Activated CD8-positive, alpha-beta memory T cell treated with anti-CD3 and anti-CD28 coated beads for 36 hours (primary cell): ENCODE measurements around the gene ASMT. TPM values are rescaled to one million over a fixed set of nuclear protein-coding genes. Genes with fewer than 3 reads are reported as not detected.
"Not testable (repeated sequence)": the region's sequence is repeated elsewhere in the genome, so short reads cannot be mapped to it uniquely, and the experiment has no call there.

Experiments used
- CTCF ChIA-PET: fragments of 350-600 bp; sonication (Branson Sonifier 250); formaldehyde crosslinking; loops from one replicate; lab custom pipeline; 2021; ENCODE audit warnings: antibody characterized with exemption; lab: Charles Lee
- POLR2A ChIA-PET: fragments of 350-600 bp; sonication (Branson Sonifier 250); formaldehyde crosslinking; loops from one replicate; lab custom pipeline; 2021; ENCODE audit warnings: antibody characterized with exemption; lab: Charles Lee
- total RNA-seq, 2 experiments: library from RNA; stranded (reverse); gene quantifications; one replicate each; pipeline ENCODE4 v1.2.3, GENCODE V29; 2021

ASMT gene
- 1 to 10 TPM; 2.9 to 3.3 TPM for total RNA-seq

- ChIA-PET POLR2A (no interaction called here), CTCF (no interaction called here)
Measured at GRCh38 chrX:1614927-1615326, at the start of gene ASMT. Gene ASMT (plus strand): TSS chrX:1615059. CDS start chrX:1615200, 141 bp downstream.

GRCh38 chrX:1574181-1574580, 40.7 kb upstream of the ASMT start:
- POLR2A ChIA-PET, CTCF ChIA-PET: not testable (repeated sequence)

GRCh38 chrX:1576201-1576992, 38.5 kb upstream of the ASMT start:
- ChIA-PET CTCF (no interaction called here), POLR2A (no interaction called here)

GRCh38 chrX:1577845-1578244, 37.0 kb upstream of the ASMT start:
- POLR2A ChIA-PET, result no interaction called here
- CTCF ChIA-PET, result no interaction called here

GRCh38 chrX:1578511-1579173, 36.2 kb upstream of the ASMT start:
- POLR2A ChIA-PET, result no interaction called here
- CTCF ChIA-PET, result no interaction called here

GRCh38 chrX:1581132-1581531, 33.7 kb upstream of the ASMT start:
- POLR2A ChIA-PET, result no interaction called here
- CTCF ChIA-PET, result no interaction called here

GRCh38 chrX:1582686-1583437, 32.0 kb upstream of the ASMT start:
- CTCF ChIA-PET, result no interaction called here
- POLR2A ChIA-PET, result no interaction called here

GRCh38 chrX:1584237-1585011, 30.4 kb upstream of the ASMT start:
- ChIA-PET CTCF (no interaction called here), POLR2A (no interaction called here)

GRCh38 chrX:1587161-1587560, 27.7 kb upstream of the ASMT start:
- POLR2A ChIA-PET, result no interaction called here
- CTCF ChIA-PET, result no interaction called here

GRCh38 chrX:1589356-1590130, 25.3 kb upstream of the ASMT start:
- ChIA-PET CTCF (no interaction called here), POLR2A (no interaction called here)

- ChIA-PET CTCF (no interaction called here), POLR2A (no interaction called here)
Measured at GRCh38 chrX:1591102-1591862, 23.6 kb upstream of the ASMT start, which contains the start of gene AKAP17A. Gene AKAP17A (plus strand): TSS chrX:1591604. CDS start chrX:1593463, 1,859 bp downstream.

- CTCF ChIA-PET, result no interaction called here
- POLR2A ChIA-PET, result no interaction called here
Measured at GRCh38 chrX:1591863-1592469, 22.9 kb upstream of the ASMT start.

- ChIA-PET POLR2A (no interaction called here), CTCF (no interaction called here)
Measured at GRCh38 chrX:1592470-1593142, 22.3 kb upstream of the ASMT start.

- ChIA-PET POLR2A (no interaction called here), CTCF (no interaction called here)
Measured at GRCh38 chrX:1593286-1594271, 21.3 kb upstream of the ASMT start.

- ChIA-PET CTCF (no interaction called here), POLR2A (no interaction called here)
Measured at GRCh38 chrX:1595711-1596060, 19.2 kb upstream of the ASMT start.

- ChIA-PET POLR2A (no interaction called here), CTCF (no interaction called here)
Measured at GRCh38 chrX:1596676-1597344, 18.0 kb upstream of the ASMT start.
